HEK293 (cell line): ENCODE data around the gene ANKFN1.

Source experiments
- CTCF ChIP-seq: fragments of 450-650 bp; formaldehyde crosslinking; IDR thresholded peaks from 2 replicates; pipeline ENCODE4 v1.5.1; 2016; ENCODE audit warnings: missing biosample characterization, missing genetic modification characterization
- ZNF23 ChIP-seq: fragments of 450-650 bp; formaldehyde crosslinking; IDR thresholded peaks from 2 replicates; pipeline ENCODE4 v1.5.1; 2016; ENCODE audit warnings: missing biosample characterization, missing genetic modification characterization, borderline replicate concordance
- ZNF24 ChIP-seq: fragments of 450-650 bp; formaldehyde crosslinking; IDR thresholded peaks from 2 replicates; pipeline ENCODE4 v1.5.1; 2016; ENCODE audit warnings: missing biosample characterization, missing genetic modification characterization

- TF ChIP-seq CTCF (tag by site-specific recombination) (no peak), ZNF24 (no peak), ZNF23 (no peak)
Observed at GRCh38 chr17:56244268-56244890, 91.1 kb downstream of the ANKFN1 start.
